Renal cortex interstitium (tissue), 15 donors: ENCODE measurements around the gene CGNL1. TPM values are rescaled to one million over a fixed set of nuclear protein-coding genes. Genes with fewer than 3 reads are reported as not detected.

Source experiments
- DNase-seq, 11 donors: peaks; one replicate each; pipeline ENCODE4 v3.0.0-alpha.2; 2013; ENCODE audit warnings: low read depth in 9 of 11, low spot score in 4 of 11; ENCODE audit errors: extremely low read depth in 1 of 11
- long read RNA-seq, 16 experiments: transcript quantifications; one replicate each; lab custom pipeline, GENCODE V29; 2026
- polyA plus RNA-seq, 3 donors: library from polyadenylated mRNA; unstranded; fragments of 120-200 nt; gene quantifications; one replicate each; pipeline ENCODE4 v1.2.1, GENCODE V29; 2013; ENCODE audit not compliant: insufficient read length in 3 of 3

CGNL1 gene
- 10 to 100 TPM; 65.1 to 70.5 (median 65.3) TPM for polyA plus RNA-seq
- long read RNA-seq, donor 1, partial matches to known transcripts = 9 of 9 reads
- long read RNA-seq, donor 1, other reads (novel, unspliced or antisense) = 0 of 9 reads
- long read RNA-seq, donor 2, partial matches to known transcripts = 13 of 13 reads
- long read RNA-seq, donor 2, other reads (novel, unspliced or antisense) = 0 of 13 reads
- long read RNA-seq, donor 3, full-length matches to known transcripts = 1 of 14 reads
- long read RNA-seq, donor 3, partial matches to known transcripts = 13 of 14 reads
- long read RNA-seq, donor 3, other reads (novel, unspliced or antisense) = 0 of 14 reads
- long read RNA-seq, donor 4, full-length matches to known transcripts = 1 of 7 reads
- long read RNA-seq, donor 4, partial matches to known transcripts = 0 of 7 reads
- long read RNA-seq, donor 4, other reads (novel, unspliced or antisense) = 6 of 7 reads
- long read RNA-seq, donor 5 = 0 reads
- long read RNA-seq, donor 6, partial matches to known transcripts = 16 of 16 reads
- long read RNA-seq, donor 6, other reads (novel, unspliced or antisense) = 0 of 16 reads
- long read RNA-seq, donor 7, full-length matches to known transcripts = 1 of 16 reads
- long read RNA-seq, donor 7, partial matches to known transcripts = 15 of 16 reads
- long read RNA-seq, donor 7, other reads (novel, unspliced or antisense) = 0 of 16 reads
- long read RNA-seq, donor 8 = 0 reads
- long read RNA-seq, donor 9, full-length matches to known transcripts = 1 of 26 reads
- long read RNA-seq, donor 9, partial matches to known transcripts = 25 of 26 reads
- long read RNA-seq, donor 9, other reads (novel, unspliced or antisense) = 0 of 26 reads
- long read RNA-seq, donor 10, partial matches to known transcripts = 13 of 13 reads
- long read RNA-seq, donor 10, other reads (novel, unspliced or antisense) = 0 of 13 reads
- long read RNA-seq, donor 11, full-length matches to known transcripts = 1 of 6 reads
- long read RNA-seq, donor 11, partial matches to known transcripts = 5 of 6 reads
- long read RNA-seq, donor 11, other reads (novel, unspliced or antisense) = 0 of 6 reads
- long read RNA-seq, donor 12, partial matches to known transcripts = 10 of 10 reads
- long read RNA-seq, donor 12, other reads (novel, unspliced or antisense) = 0 of 10 reads
- long read RNA-seq, donor 13 = 0 reads
- long read RNA-seq, donor 14, full-length matches to known transcripts = 1 of 10 reads
- long read RNA-seq, donor 14, partial matches to known transcripts = 9 of 10 reads
- long read RNA-seq, donor 14, other reads (novel, unspliced or antisense) = 0 of 10 reads
- long read RNA-seq, donor 15, partial matches to known transcripts = 10 of 10 reads
- long read RNA-seq, donor 15, other reads (novel, unspliced or antisense) = 0 of 10 reads
- long read RNA-seq, donor 16, full-length matches to known transcripts = 2 of 125 reads
- long read RNA-seq, donor 16, partial matches to known transcripts = 123 of 125 reads
- long read RNA-seq, donor 16, other reads (novel, unspliced or antisense) = 0 of 125 reads

- DNase-seq = peak in 3 of 11 donors; percentile 49 to 54 (median 53)
Observed at GRCh38 chr15:57375827-57376695, at the start of gene CGNL1. Gene CGNL1, plus strand, starts transcription at chr15:57376505. Its CDS starts 61,495 bp downstream, at chr15:57438000.

GRCh38 chr15:57327985-57328471 lies 48.3 kb upstream of the CGNL1 start:
- DNase-seq = no peak

- no peak for DNase-seq
Observed at GRCh38 chr15:57328479-57328878, 47.8 kb upstream of the CGNL1 start.

- no peak for DNase-seq
Observed at GRCh38 chr15:57328897-57329296, 47.4 kb upstream of the CGNL1 start.

GRCh38 chr15:57329582-57330367 lies 46.5 kb upstream of the CGNL1 start:
- no peak for DNase-seq

- DNase-seq = no peak
Observed at GRCh38 chr15:57330619-57331340, 45.5 kb upstream of the CGNL1 start.

GRCh38 chr15:57332326-57332725 lies 44.0 kb upstream of the CGNL1 start:
- DNase-seq = no peak

- no peak for DNase-seq
Observed at GRCh38 chr15:57333487-57333886, 42.8 kb upstream of the CGNL1 start.

GRCh38 chr15:57334257-57334656 lies 42.0 kb upstream of the CGNL1 start:
- DNase-seq = no peak

GRCh38 chr15:57335293-57335715 lies 41.0 kb upstream of the CGNL1 start:
- no peak for DNase-seq

- DNase-seq = no peak
Observed at GRCh38 chr15:57335719-57336118, 40.6 kb upstream of the CGNL1 start.

GRCh38 chr15:57337868-57338411 lies 38.4 kb upstream of the CGNL1 start:
- no peak for DNase-seq

GRCh38 chr15:57339321-57339720 lies 37.0 kb upstream of the CGNL1 start:
- no peak for DNase-seq

GRCh38 chr15:57340682-57341259 lies 35.5 kb upstream of the CGNL1 start:
- peak in 4 of 11 donors; percentile 45 to 69 (median 56) for DNase-seq

- DNase-seq = no peak
Observed at GRCh38 chr15:57343048-57343447, 33.3 kb upstream of the CGNL1 start.

GRCh38 chr15:57343498-57343897 lies 32.8 kb upstream of the CGNL1 start:
- DNase-seq = no peak
